HepG2 (cell line): ENCODE measurements around the gene OSBPL10. TPM values are rescaled to one million over a fixed set of nuclear protein-coding genes. Genes with fewer than 3 reads are reported as not detected.
A peak's percentile ranks its signal among the peaks of the same experiment; 100 is the strongest.

ENCODE experiments used
- ARID5B ChIP-seq: IDR thresholded peaks from 2 replicates; pipeline ENCODE4 v1.4.0; 2020; ENCODE audit warnings: mild to moderate bottlenecking, missing genetic modification reagents
- CEBPB ChIP-seq: IDR thresholded peaks from 2 replicates; pipeline ENCODE4 v1.6.1; 2011; ENCODE audit warnings: low read depth, low read length, improper control_type of control experiment, borderline replicate concordance
- CEBPG ChIP-seq: IDR thresholded peaks from 2 replicates; pipeline ENCODE4 v1.6.1; 2016
- MLX ChIP-seq: IDR thresholded peaks from 2 replicates; pipeline ENCODE4 v1.6.1; 2016
- PATZ1 ChIP-seq: sonication (generic); formaldehyde crosslinking; IDR thresholded peaks from 2 replicates; pipeline ENCODE4 v1.4.0; 2020; ENCODE audit warnings: missing genetic modification reagents
- SRF ChIP-seq: IDR thresholded peaks from 2 replicates; pipeline ENCODE4 v1.6.1; 2011; ENCODE audit warnings: mild to moderate bottlenecking, low read depth, low read length, moderate library complexity
- TCF7 ChIP-seq: sonication (generic); IDR thresholded peaks from 2 replicates; pipeline ENCODE4 v1.6.1; 2016; ENCODE audit warnings: antibody characterized with exemption, low read depth
- TFE3 ChIP-seq: IDR thresholded peaks from 2 replicates; pipeline ENCODE4 v1.6.1; 2016
- ZBTB7B ChIP-seq: sonication (generic); formaldehyde crosslinking; IDR thresholded peaks from 2 replicates; pipeline ENCODE4 v1.4.0; 2020; ENCODE audit warnings: missing genetic modification reagents
- ZNF644 ChIP-seq: IDR thresholded peaks from 2 replicates; pipeline ENCODE4 v1.6.1; 2016; ENCODE audit warnings: low read depth
- polyA plus RNA-seq, 8 experiments: library from polyadenylated mRNA; depleted of rRNA in 3 of 8; stranded (reverse) in 7 of 8; unstranded in 1 of 8; fragments of >200 nt; fragmentation: Illumina TruSeq in 4 of 8; extraction: Trizol in 4 of 8; gene quantifications; 2 replicates each; pipeline versions ENCODE4 v1.2.1 to v1.2.3, GENCODE V29; 2011 to 2016; ENCODE audit warnings: low read depth in 4 of 8, missing spikeins in 1 of 8, mixed read lengths in 1 of 8; ENCODE audit not compliant: insufficient read depth in 1 of 8
- total RNA-seq, 5 experiments: library from RNA; depleted of rRNA; stranded (reverse); fragments of >200 nt; fragmentation: Illumina TruSeq; extraction: Trizol; gene quantifications; 2 replicates each; pipeline ENCODE4 v1.2.3, GENCODE V29; 2016; ENCODE audit warnings: low read depth in 1 of 5

OSBPL10 gene
- total and polyA plus RNA-seq, 2 of the 13 experiments (the other 11 are each of a cell fraction or from before 2014, with no cell fraction given): 10.3 to 28.6 TPM

- TF ChIP-seq PATZ1 (CRISPR knock-in tag) (0 out of 2 replicates have a peak, but pooled peaks have one; percentile 21), CEBPG (CRISPR knock-in tag) (peak; percentile 89), ZNF644 (CRISPR knock-in tag) (0 out of 2 replicates have a peak, but pooled peaks have one; percentile 30), ZBTB7B (0 out of 2 replicates have a peak, but pooled peaks have one; percentile 23), CEBPB (peak; percentile 96), SRF (no peak), TFE3 (CRISPR knock-in tag) (0 out of 2 replicates have a peak, but pooled peaks have one; percentile 30), TCF7 (peak; percentile 47), ARID5B (CRISPR knock-in tag) (peak; percentile 58; the same call in 1 of the 2 replicates), MLX (CRISPR knock-in tag) (0 out of 2 replicates have a peak, but pooled peaks have one; percentile 32)
- TF ChIP-seq, all 625 proteins: peak for 19
Observed at GRCh38 chr3:31687020-31687802, 293.9 kb downstream of the OSBPL10 start (continued).
